ENCODE data around the gene NEURL4.

Gene NEURL4

GRCh38 chr17:7356072-7356549 lies 27.0 kb upstream of the NEURL4 start:
- Histone ChIP-seq H3K27me3 (replicated peaks; ENCODE audit: control insufficient read depth, insufficient read depth, low read length) (no peaks in the 10 kb centered on the region), H3K36me3 (ENCODE audit: control insufficient read depth, insufficient read depth, low read length) (no peaks in the 10 kb centered on the region), H3K4me3 (replicated peaks; ENCODE audit: low read depth, low read length) (no peak overlapping the region)
- peak; percentile 97 for TF ChIP-seq CTCF (IDR thresholded peaks at IDR 0.05; ENCODE audit: insufficient read depth, low read length, poor library complexity, severe bottlenecking)
- DNase-seq (ENCODE audit: extremely low read depth, insufficient read length): peak; percentile 82

- DNase-seq (ENCODE audit: extremely low read depth, insufficient read length): no peak
- Histone ChIP-seq H3K4me3 (replicated peaks; ENCODE audit: low read depth, low read length) (no peak overlapping the region), H3K27me3 (replicated peaks; ENCODE audit: control insufficient read depth, insufficient read depth, low read length) (no peaks in the 10 kb centered on the region), H3K36me3 (ENCODE audit: control insufficient read depth, insufficient read depth, low read length) (no peaks in the 10 kb centered on the region)
- TF ChIP-seq CTCF (IDR thresholded peaks at IDR 0.05; ENCODE audit: insufficient read depth, low read length, poor library complexity, severe bottlenecking): no peak
These were observed 26.4 kb upstream of the NEURL4 start for GRCh38 chr17:7355573-7355972.

GRCh38 chr17:7355053-7355452 lies 25.9 kb upstream of the NEURL4 start, which contains the start of gene TMEM95:
TMEM95 (plus strand) TSS chr17:7355156; CDS start chr17:7355205, 49 bp downstream.
- no peak for TF ChIP-seq CTCF (IDR thresholded peaks at IDR 0.05; ENCODE audit: insufficient read depth, low read length, poor library complexity, severe bottlenecking)
- Histone ChIP-seq H3K27me3 (replicated peaks; ENCODE audit: control insufficient read depth, insufficient read depth, low read length) (no peaks in the 10 kb centered on the region), H3K4me3 (replicated peaks; ENCODE audit: low read depth, low read length) (no peak within 1 kb of the TSS), H3K36me3 (ENCODE audit: control insufficient read depth, insufficient read depth, low read length) (no peaks in the 10 kb centered on the region)
- no peak for DNase-seq (ENCODE audit: extremely low read depth, insufficient read length)

GRCh38 chr17:7354262-7354843 lies 25.2 kb upstream of the NEURL4 start:
- DNase-seq (ENCODE audit: extremely low read depth, insufficient read length): no peak
- no peak for TF ChIP-seq CTCF (IDR thresholded peaks at IDR 0.05; ENCODE audit: insufficient read depth, low read length, poor library complexity, severe bottlenecking)
- no peak overlapping the region for H3K4me3 ChIP-seq (replicated peaks; ENCODE audit: low read depth, low read length)
- no peaks in the 10 kb centered on the region for H3K27me3 ChIP-seq (replicated peaks; ENCODE audit: control insufficient read depth, insufficient read depth, low read length)
- H3K36me3 ChIP-seq (ENCODE audit: control insufficient read depth, insufficient read depth, low read length): no peaks in the 10 kb centered on the region; the same call in 1 of the 2 replicates

- Histone ChIP-seq H3K4me3 (replicated peaks; ENCODE audit: low read depth, low read length) (peak overlapping the region; percentile 75), H3K27me3 (replicated peaks; ENCODE audit: control insufficient read depth, insufficient read depth, low read length) (no peaks in the 10 kb centered on the region), H3K36me3 (ENCODE audit: control insufficient read depth, insufficient read depth, low read length) (peaks cover 6% of the 10 kb centered on the region)
- no peak for TF ChIP-seq CTCF (IDR thresholded peaks at IDR 0.05; ENCODE audit: insufficient read depth, low read length, poor library complexity, severe bottlenecking)
- no peak for DNase-seq (ENCODE audit: extremely low read depth, insufficient read length)
These were observed 23.9 kb upstream of the NEURL4 start for GRCh38 chr17:7352910-7353635.

All from GM06990 (cell line).